ENCODE results near the gene KRT28.

- TF ChIP-seq POLR2AphosphoS5 (IDR thresholded peaks at IDR 0.05; ENCODE audit: low read depth, low read length): no peak
- TF ChIP-seq CTCF (IDR thresholded peaks at IDR 0.05): no peak
These were observed 4.6 kb downstream of the KRT28 start for GRCh38 chr17:40795019-40795667.

Data from Panc1 (cell line).